AG09319 (cell line): Measurements from ENCODE around the gene PYHIN1.
A peak's percentile ranks its signal among the peaks of the same experiment; 100 is the strongest.

Source experiments
- DNase-seq: peaks from one replicate; pipeline ENCODE4 v3.0.0-alpha.2; 2010; ENCODE audit warnings: low read depth; ENCODE audit errors: extremely low read depth
- CTCF ChIP-seq: IDR thresholded peaks from 2 replicates; pipeline ENCODE4 v1.5.1; 2011; ENCODE audit warnings: low read depth, mild to moderate bottlenecking, inconsistent platforms, low read length, moderate library complexity

The PYHIN1 gene

GRCh38 chr1:158992787-158993312, 61.5 kb downstream of the PYHIN1 start:
- TF ChIP-seq CTCF: no peak
- DNase-seq: no peak

GRCh38 chr1:158996998-158997397, 65.6 kb downstream of the PYHIN1 start:
- DNase-seq: no peak
- TF ChIP-seq CTCF: no peak

DNA sequence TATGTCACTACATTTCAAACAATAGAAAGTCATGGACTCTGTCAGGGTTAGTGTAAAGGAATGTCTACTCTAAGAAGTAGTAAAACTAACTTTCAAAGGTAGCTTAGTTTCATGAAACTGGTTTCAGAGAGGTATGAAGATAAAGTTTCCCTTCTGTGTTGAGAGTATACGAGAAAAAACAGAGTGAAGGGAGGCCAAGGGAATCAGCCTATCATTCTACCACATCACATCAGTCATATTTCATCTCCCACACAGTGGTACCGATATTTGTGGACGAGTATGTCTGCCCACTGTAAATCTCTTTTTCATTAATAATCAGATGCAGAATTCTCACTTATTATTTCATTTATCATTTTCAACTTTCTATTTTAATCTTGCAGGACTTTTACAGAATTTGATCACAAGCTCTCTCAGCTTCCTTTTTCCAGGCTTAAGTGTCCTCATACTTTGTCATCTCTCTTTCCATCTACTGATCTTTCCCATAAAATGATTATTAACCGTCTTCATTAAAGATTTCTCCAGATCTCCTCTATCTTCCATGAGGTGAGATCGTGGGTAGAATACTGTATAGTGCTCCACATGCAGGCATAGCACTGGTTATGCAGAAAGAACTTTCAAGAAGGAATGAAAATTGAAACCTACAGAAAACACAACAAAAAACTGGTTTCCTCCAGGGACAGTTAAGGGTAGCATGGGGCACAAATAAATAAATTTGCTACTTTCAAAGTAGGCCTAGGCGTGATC, 66.9 kb downstream of the PYHIN1 start:
- no peak for TF ChIP-seq CTCF
- DNase-seq: no peak

GRCh38 chr1:158998781-158999161, 67.4 kb downstream of the PYHIN1 start:
- peak; percentile 78 for TF ChIP-seq CTCF
- no peak for DNase-seq

DNA sequence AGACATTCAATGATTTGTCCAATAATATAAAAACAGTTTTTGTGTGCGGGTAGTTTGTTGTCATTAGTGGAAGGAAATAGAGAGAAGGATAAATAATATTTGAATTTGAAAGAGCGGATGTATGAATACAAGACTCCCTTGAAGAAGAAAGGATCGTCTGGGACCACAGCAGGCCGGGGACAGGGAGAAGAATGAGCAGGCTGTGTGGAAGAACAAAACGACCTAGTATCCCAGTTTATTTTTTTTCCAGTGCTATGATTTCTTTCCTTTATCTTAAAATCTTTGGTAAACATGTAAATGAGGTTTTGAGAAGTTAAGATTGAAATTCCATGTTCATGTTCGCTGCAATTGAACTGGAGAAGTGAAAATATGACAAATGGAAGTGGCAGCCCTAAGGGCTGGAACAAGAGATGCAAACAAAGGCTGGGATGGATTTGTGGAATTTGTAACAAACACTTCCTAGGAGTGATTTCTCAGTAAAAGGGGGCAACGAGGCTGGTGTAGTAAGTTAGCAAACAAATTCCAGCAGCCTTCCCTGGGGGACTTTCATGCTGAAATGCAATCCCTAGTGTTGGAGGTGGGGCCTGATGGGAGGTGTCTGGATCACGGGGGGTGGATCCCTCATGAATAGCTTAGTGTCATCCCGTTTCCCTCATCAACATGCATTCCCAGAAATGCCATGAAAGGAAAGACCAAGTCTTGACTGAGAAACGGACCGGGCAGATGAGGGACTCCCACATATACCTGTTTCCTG, 68.1 kb downstream of the PYHIN1 start:
- peak; percentile 88 for DNase-seq
- no peak for TF ChIP-seq CTCF

DNA sequence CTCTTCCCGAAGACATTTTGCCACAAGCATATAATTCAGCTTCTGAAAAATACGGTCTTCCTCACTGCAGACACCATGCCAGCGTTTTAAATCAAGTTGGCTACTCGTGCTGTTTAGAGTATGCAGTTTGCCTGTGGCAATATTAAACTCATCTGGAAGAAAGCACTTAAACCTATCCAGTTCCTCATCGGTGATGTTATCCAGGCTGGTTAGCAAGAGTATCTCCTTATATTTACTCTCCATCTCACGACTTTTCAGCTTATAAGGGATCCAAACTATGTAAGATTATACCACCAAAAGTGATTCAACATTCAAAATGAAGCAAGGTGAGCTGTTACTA, 68.7 kb downstream of the PYHIN1 start:
- no peak for TF ChIP-seq CTCF
- DNase-seq: no peak

GRCh38 chr1:159000625-159001024, 69.3 kb downstream of the PYHIN1 start:
- peak; percentile 87 for DNase-seq
- no peak for TF ChIP-seq CTCF
